Activated CD4-positive, alpha-beta memory T cell treated with anti-CD3 and anti-CD28 coated beads for 36 hours (primary cell): ENCODE results near the gene FBXW9. TPM values are rescaled to one million over a fixed set of nuclear protein-coding genes. Genes with fewer than 3 reads are reported as not detected.
"Not testable (repeated sequence)": the region's sequence is repeated elsewhere in the genome, so short reads cannot be mapped to it uniquely, and the experiment has no call there.

Experiments
- CTCF ChIA-PET: fragments of 350-600 bp; sonication (Branson Sonifier 250); formaldehyde crosslinking; loops from one replicate; lab custom pipeline; 2021; ENCODE audit warnings: antibody characterized with exemption, inconsistent platforms; lab: Charles Lee
- POLR2A ChIA-PET: fragments of 350-600 bp; sonication (Branson Sonifier 250); formaldehyde crosslinking; loops from one replicate; lab custom pipeline; 2021; ENCODE audit warnings: antibody characterized with exemption; lab: Charles Lee
- DNase-seq: peaks from one replicate; pipeline ENCODE4 v3.0.0-alpha.2; 2020
- H3K27ac Mint-ChIP-seq: one replicate; pipeline ENCODE4 v1.8.0; 2021; ENCODE audit warnings: mixed read lengths
- H3K27me3 Mint-ChIP-seq: one replicate; pipeline ENCODE4 v1.8.0; 2021; ENCODE audit warnings: mixed read lengths
- H3K36me3 Mint-ChIP-seq: one replicate; pipeline ENCODE4 v1.8.0; 2021; ENCODE audit warnings: mixed read lengths
- H3K4me1 Mint-ChIP-seq: one replicate; pipeline ENCODE4 v1.8.0; 2021; ENCODE audit warnings: low read depth, mixed read lengths
- H3K4me3 Mint-ChIP-seq: one replicate; pipeline ENCODE4 v1.8.0; 2021; ENCODE audit warnings: mild to moderate bottlenecking, mixed read lengths
- H3K9me3 Mint-ChIP-seq: one replicate; pipeline ENCODE4 v1.8.0; 2021; ENCODE audit warnings: mixed read lengths
- intact Hi-C: fragments of 100-400 bp; cut with micrococcal nuclease; formaldehyde crosslinking; loops from one replicate; pipeline ENCODE4 v1.15.1; 2023
- total RNA-seq, 2 experiments: library from RNA; stranded (reverse); gene quantifications; one replicate each; pipeline ENCODE4 v1.2.3, GENCODE V29; 2021

FBXW9 gene
- total RNA-seq, 2 experiments from 2014 or later: 6.6 to 7.0 TPM

DNA sequence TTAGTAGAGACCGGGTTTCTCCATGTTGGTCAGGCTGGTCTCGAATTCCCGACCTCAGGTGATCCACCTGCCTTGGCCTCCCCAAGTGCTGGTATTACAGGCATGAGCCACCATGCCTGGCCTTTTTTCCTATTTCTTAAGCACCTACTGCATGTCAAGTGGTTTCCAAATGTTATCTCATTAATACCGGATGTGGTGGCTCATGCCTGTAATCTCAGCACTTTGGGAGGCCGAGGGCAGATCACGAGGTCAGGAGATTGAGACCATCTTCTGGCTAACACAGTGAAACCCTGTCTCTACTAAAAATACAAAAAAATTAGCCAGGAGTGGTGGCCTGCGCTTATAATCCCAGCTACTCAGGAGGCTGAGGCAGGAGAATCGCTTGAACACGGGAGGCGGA, 29.2 kb upstream of the FBXW9 start:
- H3K36me3 Mint-ChIP-seq: peaks cover 43% of the 10 kb centered on the region
- H3K4me3 Mint-ChIP-seq, POLR2A ChIA-PET, H3K27me3 Mint-ChIP-seq, DNase-seq, H3K9me3 Mint-ChIP-seq, H3K27ac Mint-ChIP-seq, intact Hi-C loops: not testable (repeated sequence)
- CTCF ChIA-PET: interaction anchor here (0.8 kb wide), 1 partner anchor 38 kb away, joined by 3 read pairs; no protein-coding TSS in a partner anchor
- peaks cover 22% of the 10 kb centered on the region for H3K4me1 Mint-ChIP-seq

GRCh38 chr19:12723641-12724426, 27.4 kb upstream of the FBXW9 start, which contains the start of gene TNPO2:
TSS of gene TNPO2 (minus strand) at chr19:12723932. CDS start at chr19:12720977, 2,955 bp downstream.
- peak within 1 kb of the TSS; percentile 92 for H3K4me3 Mint-ChIP-seq
- H3K27ac Mint-ChIP-seq: peak within 1 kb of the TSS; percentile 95
- CTCF ChIA-PET: interaction anchor here (0.7 to 4.8 kb wide), 12 partner anchors 9 to 161 kb away, joined by 3 to 44 read pairs (median 6); partner anchors contain the start of genes JUNB and TRIR
- peak; percentile 82 for DNase-seq
- H3K4me1 Mint-ChIP-seq: peaks cover 24% of the 10 kb centered on the region
- H3K27me3 Mint-ChIP-seq: no peaks in the 10 kb centered on the region
- POLR2A ChIA-PET: interaction anchor here (0.5 to 3.8 kb wide), 12 partner anchors 8 to 217 kb away, joined by 3 to 73 read pairs (median 6); partner anchors contain the start of genes DHPS, FARSA, FBXW9 and GET3
- intact Hi-C loops: loop anchor here (1.0 to 5.0 kb wide), 5 partner anchors 9 to 213 kb away; partner anchors contain the start of genes CALR, DHPS, FBXW9 and JUNB
- H3K36me3 Mint-ChIP-seq: peaks cover 39% of the 10 kb centered on the region
- no peaks in the 10 kb centered on the region for H3K9me3 Mint-ChIP-seq

DNA sequence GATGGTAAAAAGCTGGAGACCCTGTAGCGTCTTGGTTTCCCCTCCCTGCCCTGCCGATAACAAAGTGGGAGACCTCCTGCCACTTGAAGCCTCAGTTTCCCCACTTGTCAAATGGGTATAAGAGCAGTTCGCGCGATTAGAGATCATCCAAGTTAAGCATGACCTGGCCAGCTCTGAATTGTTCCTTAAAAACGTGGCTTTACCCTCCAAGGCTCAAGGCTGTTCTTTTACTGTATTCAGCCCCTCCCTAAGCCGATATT, 26.9 kb upstream of the FBXW9 start:
- Mint-ChIP-seq H3K4me1 (peaks cover 28% of the 10 kb centered on the region), H3K36me3 (peaks cover 43% of the 10 kb centered on the region), H3K4me3 (peak overlapping the region; percentile 92), H3K27me3 (no peaks in the 10 kb centered on the region), H3K9me3 (no peaks in the 10 kb centered on the region), H3K27ac (peak overlapping the region; percentile 95)
- intact Hi-C loops: loop anchor here (1.0 to 5.0 kb wide), 5 partner anchors 10 to 214 kb away; partner anchors contain the start of genes CALR, DHPS, FBXW9 and JUNB
- no peak for DNase-seq
- ChIA-PET POLR2A (interaction anchor here (0.8 to 3.8 kb wide), 11 partner anchors 8 to 210 kb away, joined by 3 to 73 read pairs (median 6); partner anchors contain the start of genes DHPS, FARSA, FBXW9 and GET3), CTCF (interaction anchor here (0.5 to 4.8 kb wide), 14 partner anchors 10 to 290 kb away, joined by 3 to 44 read pairs (median 4); partner anchors contain the start of genes JUNB and TRIR)

GRCh38 chr19:12722566-12723380, 26.3 kb upstream of the FBXW9 start:
- H3K36me3 Mint-ChIP-seq: peaks cover 39% of the 10 kb centered on the region
- H3K9me3 Mint-ChIP-seq: no peaks in the 10 kb centered on the region
- ChIA-PET CTCF (interaction anchor here (0.5 to 4.8 kb wide), 16 partner anchors 10 to 290 kb away, joined by 3 to 44 read pairs (median 4); partner anchors contain the start of genes JUNB and TRIR), POLR2A (interaction anchor here (0.6 to 3.8 kb wide), 13 partner anchors 9 to 210 kb away, joined by 3 to 73 read pairs (median 6); partner anchors contain the start of genes DHPS, FARSA, FBXW9 and GET3)
- H3K4me3 Mint-ChIP-seq: peak overlapping the region; percentile 92
- no peaks in the 10 kb centered on the region for H3K27me3 Mint-ChIP-seq
- intact Hi-C loops: loop anchor here (1.0 to 5.0 kb wide), 6 partner anchors 11 to 215 kb away; partner anchors contain the start of genes CALR, DHPS, FBXW9 and GET3
- peaks cover 28% of the 10 kb centered on the region for H3K4me1 Mint-ChIP-seq
- H3K27ac Mint-ChIP-seq: peak overlapping the region; percentile 95
- DNase-seq: peak; percentile 96

DNA sequence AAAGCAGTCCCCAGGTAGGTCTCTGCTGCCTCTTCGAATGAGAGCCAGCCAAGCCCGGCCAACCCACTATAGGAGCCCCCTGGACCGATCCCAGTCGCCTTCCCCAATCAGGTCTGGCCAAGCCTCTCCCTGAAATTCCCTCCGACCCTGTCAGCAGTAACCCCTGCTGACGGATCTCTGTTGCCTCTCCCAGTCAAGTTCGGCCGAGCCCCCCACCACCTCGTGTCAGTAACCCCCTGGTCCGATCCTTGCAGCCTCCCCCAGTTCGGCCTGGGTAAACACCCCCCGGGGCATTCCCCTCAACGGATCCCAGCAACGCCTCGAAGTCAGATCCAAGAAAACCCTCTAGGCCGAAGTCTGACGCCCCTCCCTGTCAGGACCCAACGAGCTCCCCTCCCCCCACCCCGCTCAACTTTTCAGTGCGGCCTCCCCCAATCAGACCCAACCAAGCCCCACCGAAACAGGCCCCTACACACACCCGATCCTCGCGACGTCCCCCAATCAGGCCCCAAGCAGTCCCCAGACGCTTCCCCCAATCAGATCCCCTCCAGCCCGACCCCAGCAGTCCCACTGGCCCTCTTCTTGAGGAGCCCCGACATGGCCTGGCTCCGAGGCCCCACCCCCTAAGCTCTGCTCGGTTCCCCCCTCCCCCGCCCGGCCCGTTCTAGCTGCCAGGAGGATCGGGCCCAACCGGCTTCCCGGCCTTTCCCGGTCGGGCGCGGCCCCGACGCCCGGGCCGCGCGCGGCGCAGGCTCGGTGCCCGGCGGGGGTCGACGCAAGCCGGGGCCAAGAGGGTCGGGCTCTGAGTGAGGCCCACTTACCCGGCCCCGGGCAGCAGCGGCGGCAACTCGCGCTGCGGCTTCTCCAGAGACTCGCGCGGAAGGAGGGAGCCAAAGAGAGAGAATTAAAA, 25.5 kb upstream of the FBXW9 start:
- Mint-ChIP-seq H3K27me3 (no peaks in the 10 kb centered on the region), H3K36me3 (peaks cover 37% of the 10 kb centered on the region), H3K4me3 (peak overlapping the region; percentile 92), H3K9me3 (no peaks in the 10 kb centered on the region), H3K27ac (peak overlapping the region; percentile 95), H3K4me1 (peaks cover 28% of the 10 kb centered on the region)
- DNase-seq: peak; percentile 63
- intact Hi-C loops: loop anchor here (1.0 to 5.0 kb wide), 5 partner anchors 15 to 215 kb away; partner anchors contain the start of genes CALR, DHPS, FBXW9 and GET3
- CTCF ChIA-PET: interaction anchor here (0.8 to 4.8 kb wide), 11 partner anchors 11 to 126 kb away, joined by 3 to 44 read pairs (median 5); partner anchors contain the start of genes JUNB and TRIR
- POLR2A ChIA-PET: interaction anchor here (0.6 to 3.8 kb wide), 10 partner anchors 10 to 211 kb away, joined by 3 to 73 read pairs (median 8); partner anchors contain the start of genes FARSA, FBXW9, GET3 and JUNB

- ChIA-PET POLR2A (interaction anchor here (2.4 to 3.8 kb wide), 3 partner anchors 13 to 71 kb away, joined by 14 to 73 read pairs (median 24); partner anchors contain the start of genes FBXW9, JUNB and TRIR), CTCF (interaction anchor here (0.8 to 4.8 kb wide), 7 partner anchors 12 to 127 kb away, joined by 4 to 44 read pairs (median 5); partner anchors contain the start of gene TRIR)
- peaks cover 37% of the 10 kb centered on the region for H3K36me3 Mint-ChIP-seq
- peak overlapping the region; percentile 91 for H3K27ac Mint-ChIP-seq
- H3K9me3 Mint-ChIP-seq: no peaks in the 10 kb centered on the region
- DNase-seq: peak; percentile 36
- H3K4me3 Mint-ChIP-seq: peak overlapping the region; percentile 85
- H3K27me3 Mint-ChIP-seq: no peaks in the 10 kb centered on the region
- H3K4me1 Mint-ChIP-seq: peaks cover 26% of the 10 kb centered on the region
- intact Hi-C loops: loop anchor here (5.0 kb wide), 3 partner anchors 39 to 216 kb away; partner anchors contain the start of genes CALR, DHPS and JUNB
Measured at GRCh38 chr19:12720851-12721655, 24.6 kb upstream of the FBXW9 start.

GRCh38 chr19:12720296-12720695, 23.9 kb upstream of the FBXW9 start:
- peaks cover 26% of the 10 kb centered on the region for H3K4me1 Mint-ChIP-seq
- H3K27ac Mint-ChIP-seq: peak overlapping the region; percentile 82
- CTCF ChIA-PET: interaction anchor here (1.6 to 4.8 kb wide), 3 partner anchors 13 to 76 kb away, joined by 4 to 44 read pairs (median 7); partner anchors contain the start of gene TRIR
- POLR2A ChIA-PET: no interaction called here
- intact Hi-C loops: loop anchor here (5.0 kb wide), 3 partner anchors 38 to 217 kb away; partner anchors contain the start of genes CALR, DHPS and JUNB
- no peaks in the 10 kb centered on the region for H3K9me3 Mint-ChIP-seq
- no peaks in the 10 kb centered on the region for H3K27me3 Mint-ChIP-seq
- peak overlapping the region; percentile 81 for H3K4me3 Mint-ChIP-seq
- peaks cover 41% of the 10 kb centered on the region for H3K36me3 Mint-ChIP-seq
- DNase-seq: no peak

- no peak for DNase-seq
- POLR2A ChIA-PET: interaction anchor here (1.0 kb wide), 1 partner anchor 8 kb away, joined by 3 read pairs; the partner anchor contains the start of gene TNPO2
- Mint-ChIP-seq H3K4me3 (no peak overlapping the region), H3K4me1 (peaks cover 17% of the 10 kb centered on the region), H3K27ac (no peak overlapping the region), H3K36me3 (peaks cover 48% of the 10 kb centered on the region), H3K9me3 (no peaks in the 10 kb centered on the region), H3K27me3 (no peaks in the 10 kb centered on the region)
- CTCF ChIA-PET: interaction anchor here (1.8 to 5.8 kb wide), 2 partner anchors 18 to 43 kb away, joined by 7 to 60 read pairs; no protein-coding TSS in a partner anchor
- intact Hi-C loops: no loop called here
Measured at GRCh38 chr19:12715929-12716328, 19.5 kb upstream of the FBXW9 start.

GRCh38 chr19:12715102-12715501, 18.7 kb upstream of the FBXW9 start:
- Mint-ChIP-seq H3K27ac (no peak overlapping the region), H3K4me1 (peaks cover 10% of the 10 kb centered on the region), H3K27me3 (no peaks in the 10 kb centered on the region), H3K9me3 (no peaks in the 10 kb centered on the region), H3K4me3 (no peak overlapping the region), H3K36me3 (peaks cover 50% of the 10 kb centered on the region)
- DNase-seq: no peak
- CTCF ChIA-PET: interaction anchor here (5.8 kb wide), 1 partner anchor 44 kb away, joined by 60 read pairs; no protein-coding TSS in a partner anchor
- POLR2A ChIA-PET: interaction anchor here (1.0 kb wide), 1 partner anchor 9 kb away, joined by 3 read pairs; the partner anchor contains the start of gene TNPO2
- intact Hi-C loops: no loop called here
